Heart left ventricle (tissue), 13 donors: Measurements from ENCODE around the gene NOM1.

Experiments used
- POLR2A ChIP-seq, 2 donors: fragments of 450-650 bp; IDR thresholded peaks; one replicate each; pipeline ENCODE4 v1.6.1; 2017; ENCODE audit warnings: antibody characterized with exemption in 2 of 2, mild to moderate bottlenecking in 2 of 2, moderate library complexity in 2 of 2
- TF ChIP-seq, protein P1 (sequence below), 12 donors: fragments of 200-600 bp; sonication (generic) in 4 of 12; IDR thresholded peaks; one replicate each; pipeline versions ENCODE4 v1.5.0 to v1.8.0; 2018 to 2022; ENCODE audit warnings: antibody characterized with exemption in 12 of 12, mild to moderate bottlenecking in 5 of 12
- donor health status: ischemic (EF 13 %, LVEDD 7.1; RV severe dilation, severe dysfunction).
- donor health status: DM: no; HTN: yes; CAD: no.
- donor health status: DM: no; HTN: no; CAD: no.
- donor health status: ischemic (EF 25% LVEDD 6.9; RV normal size, moderate dysfunction).
- donor health status: ischemic (EF 25% LVEDD 5.7; RV mildly dilated, moderate dysfunction).
- donor health status: ischemic (EF 35%, LVEDD 5.7; RV mildly dilated, moderate dysfunction).
- donor health status: nonischemic (EF 11% LVEDD 7.7; RV severe dilation, severe dysfunction).
- donor health status: DM: yes; HTN: yes; CAD: no.
- donor health status: PGD.
- donor health status: ischemic (EF 29% LVEDD 5.4; RV normal size, mild dysfunction).
- donor health status: nonischemic (EF 23%, LVEDD 6.1; RV moderate dilation, normal function).

DNA sequence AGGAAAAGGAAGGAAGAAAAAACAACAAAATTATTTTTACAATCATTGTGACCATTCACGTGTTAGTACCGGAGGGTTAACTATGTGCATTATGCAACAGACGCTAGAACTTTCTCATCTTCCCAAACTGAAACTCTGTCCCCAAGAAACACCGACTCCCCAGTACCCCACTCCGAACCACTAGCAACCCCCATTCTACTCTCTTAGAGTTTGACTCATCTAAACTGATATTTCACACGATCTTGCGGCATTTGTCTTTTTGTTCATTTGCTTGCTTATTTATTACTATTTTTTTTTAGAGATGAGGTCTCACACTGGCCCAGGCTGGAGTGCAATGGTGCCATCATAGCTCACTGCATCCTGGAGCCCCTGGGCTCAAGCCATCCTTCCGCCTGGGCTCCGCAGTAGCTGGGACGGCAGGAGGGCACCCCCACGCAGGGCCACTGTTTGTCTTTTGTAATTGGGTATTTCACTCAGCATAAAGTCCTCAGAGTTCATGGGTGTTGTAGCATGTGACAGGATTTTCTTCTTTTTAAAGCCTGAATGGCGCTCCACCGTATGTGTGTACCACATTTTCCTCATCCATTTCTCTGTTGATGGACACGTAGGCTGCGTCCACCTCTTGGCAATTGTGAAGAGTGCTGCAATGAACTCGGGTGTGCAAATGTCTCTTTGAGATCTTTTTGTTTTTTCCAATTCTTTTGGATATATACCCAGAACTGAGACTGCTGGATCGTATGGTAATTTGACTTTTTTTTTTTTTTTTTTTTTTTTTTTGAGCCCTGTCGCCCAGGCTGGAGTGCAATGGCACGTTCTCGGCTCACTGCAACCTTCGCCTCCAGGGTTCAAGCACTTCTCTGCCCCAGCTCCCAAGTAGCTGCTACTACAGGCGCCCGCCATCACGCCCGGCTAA is 51.5 kb downstream of the NOM1 start:
- TF ChIP-seq, protein P1, sequence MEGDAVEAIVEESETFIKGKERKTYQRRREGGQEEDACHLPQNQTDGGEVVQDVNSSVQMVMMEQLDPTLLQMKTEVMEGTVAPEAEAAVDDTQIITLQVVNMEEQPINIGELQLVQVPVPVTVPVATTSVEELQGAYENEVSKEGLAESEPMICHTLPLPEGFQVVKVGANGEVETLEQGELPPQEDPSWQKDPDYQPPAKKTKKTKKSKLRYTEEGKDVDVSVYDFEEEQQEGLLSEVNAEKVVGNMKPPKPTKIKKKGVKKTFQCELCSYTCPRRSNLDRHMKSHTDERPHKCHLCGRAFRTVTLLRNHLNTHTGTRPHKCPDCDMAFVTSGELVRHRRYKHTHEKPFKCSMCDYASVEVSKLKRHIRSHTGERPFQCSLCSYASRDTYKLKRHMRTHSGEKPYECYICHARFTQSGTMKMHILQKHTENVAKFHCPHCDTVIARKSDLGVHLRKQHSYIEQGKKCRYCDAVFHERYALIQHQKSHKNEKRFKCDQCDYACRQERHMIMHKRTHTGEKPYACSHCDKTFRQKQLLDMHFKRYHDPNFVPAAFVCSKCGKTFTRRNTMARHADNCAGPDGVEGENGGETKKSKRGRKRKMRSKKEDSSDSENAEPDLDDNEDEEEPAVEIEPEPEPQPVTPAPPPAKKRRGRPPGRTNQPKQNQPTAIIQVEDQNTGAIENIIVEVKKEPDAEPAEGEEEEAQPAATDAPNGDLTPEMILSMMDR (IDR thresholded peaks at IDR 0.05) = no peak
- no peak for TF ChIP-seq POLR2A (IDR thresholded peaks at IDR 0.05)
